HG03432 (cell line): ENCODE results near the gene CNTN4.
A peak's percentile ranks its signal among the peaks of the same experiment; 100 is the strongest.

Experiments
- ATAC-seq: cut with Tn5 transposase; IDR thresholded peaks from one replicate; pipeline ENCODE4 v1.9.1; 2021; ENCODE audit warnings: mild to moderate bottlenecking, moderate library complexity; ENCODE audit not compliant: unreplicated experiment

Gene CNTN4

DNA sequence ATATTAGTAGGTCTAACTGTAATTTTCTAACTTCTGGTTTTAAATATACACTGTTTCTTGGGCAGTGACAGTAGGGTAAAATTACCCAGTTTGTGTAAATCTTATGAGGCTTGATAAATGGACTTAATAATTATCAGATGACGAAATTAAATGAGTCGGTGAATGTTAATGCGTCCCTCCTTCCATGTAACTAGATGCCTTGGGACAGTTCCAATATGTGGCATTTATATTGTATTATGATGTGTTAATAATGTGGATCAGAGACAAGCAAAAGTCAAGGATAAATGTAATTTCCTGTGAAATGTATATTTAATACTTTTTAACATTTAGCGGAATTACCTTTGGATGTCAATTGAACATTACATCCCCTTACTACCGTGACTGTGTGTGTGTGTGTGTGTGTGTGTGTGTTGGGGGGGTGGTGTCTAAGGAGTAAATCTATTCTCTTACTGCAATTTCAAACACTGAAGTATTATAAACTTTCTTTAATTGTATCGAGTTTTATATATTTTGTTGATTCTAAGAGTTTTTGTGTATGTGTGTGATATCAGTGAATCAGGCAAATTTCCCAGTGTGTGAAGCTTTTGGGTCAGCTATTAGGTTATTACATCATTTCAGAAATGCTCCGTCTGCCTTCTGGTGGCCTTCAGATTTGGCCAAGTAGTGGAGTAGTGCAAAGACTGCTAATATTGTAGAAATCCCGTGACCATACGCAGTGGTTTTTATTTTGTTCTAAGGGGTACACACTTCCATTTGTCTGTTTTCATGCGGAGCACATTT is 50.1 kb downstream of the CNTN4 start:
- no peak for ATAC-seq

DNA sequence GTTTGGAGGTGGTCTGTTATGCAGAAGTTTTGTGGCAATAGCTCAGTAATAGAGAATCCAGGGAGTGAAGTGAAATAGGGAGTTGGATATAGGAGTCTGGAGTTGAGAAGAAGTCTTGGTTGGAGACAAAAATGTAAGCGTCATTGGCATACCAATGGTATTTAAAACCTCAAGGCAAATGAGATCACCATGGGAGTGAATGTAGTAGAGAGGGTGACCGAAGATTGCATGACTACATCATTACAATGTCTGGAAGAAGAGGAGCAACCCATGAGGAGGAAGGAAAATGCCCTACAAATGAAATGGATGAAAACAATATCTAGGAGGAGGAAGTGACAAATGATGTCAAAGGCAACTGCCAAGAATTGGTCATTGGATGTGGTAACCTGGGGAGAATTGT is 54.4 kb downstream of the CNTN4 start:
- no peak for ATAC-seq

DNA sequence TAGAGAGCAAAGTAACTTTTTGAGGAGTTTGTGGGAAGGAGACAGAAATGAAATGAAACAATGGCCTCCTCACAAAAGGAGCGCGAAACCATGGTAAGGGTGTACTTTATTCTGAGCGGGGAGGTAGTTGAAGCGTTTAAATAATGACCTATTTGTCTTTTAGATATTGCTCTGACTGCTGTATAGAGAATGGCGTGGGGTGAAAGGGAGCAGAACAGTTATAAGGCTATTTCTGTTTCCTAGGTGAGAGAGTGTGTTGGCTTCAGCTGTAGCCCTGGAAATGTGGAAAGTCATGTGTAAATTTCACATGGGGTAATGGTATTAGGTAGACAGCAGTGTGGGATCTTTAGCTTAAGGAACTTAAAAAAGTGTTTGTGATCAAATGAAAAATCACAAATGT is 54.9 kb downstream of the CNTN4 start:
- no peak for ATAC-seq

DNA sequence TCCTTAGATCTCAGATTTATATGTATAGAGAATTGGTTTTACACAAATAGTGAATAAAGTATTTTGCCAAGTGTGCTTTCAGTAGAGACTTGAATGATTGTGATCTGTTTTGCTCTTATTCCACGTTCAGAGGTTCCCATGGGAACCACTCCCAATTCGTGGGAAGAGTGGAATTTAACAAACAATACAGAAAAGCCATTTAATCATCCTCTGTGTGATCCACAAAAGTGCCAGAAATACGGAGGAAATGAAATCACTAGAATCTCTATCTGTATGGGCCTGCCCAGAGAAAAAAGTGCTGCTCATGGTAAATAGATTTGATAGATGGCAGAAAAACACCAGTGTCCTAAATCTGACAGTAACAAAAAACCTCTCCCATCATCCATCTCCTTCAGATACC is 56.0 kb downstream of the CNTN4 start:
- no peak for ATAC-seq

DNA sequence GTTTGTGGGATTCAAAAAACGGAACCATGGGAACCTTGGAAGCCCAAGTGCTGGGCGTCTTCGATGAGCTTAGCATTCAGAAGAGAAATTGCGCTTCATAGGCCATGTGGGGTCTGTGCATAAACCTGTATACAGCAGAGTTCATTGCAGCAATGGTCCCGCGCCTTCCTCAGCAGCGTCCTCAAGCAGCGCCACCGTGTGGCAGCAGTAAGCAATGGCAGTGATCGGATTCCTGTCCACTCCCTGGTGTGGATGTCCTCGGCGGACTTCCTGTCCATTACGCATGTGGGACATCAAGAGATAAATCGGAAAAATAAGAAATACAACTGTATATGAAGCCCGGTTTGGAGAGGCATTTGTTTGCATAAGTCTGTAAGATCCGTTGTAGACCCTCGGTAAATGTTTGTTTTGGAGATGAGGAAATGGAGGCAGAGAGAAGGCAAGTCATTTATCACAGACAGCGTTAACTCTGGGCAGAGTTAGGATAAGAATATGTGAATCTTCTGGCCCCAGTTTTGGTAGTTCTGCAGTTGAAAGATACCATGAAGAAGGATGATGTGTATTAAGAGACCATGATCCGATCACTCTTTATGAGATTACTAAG is 57.7 kb downstream of the CNTN4 start:
- peak; percentile 69 for ATAC-seq

DNA sequence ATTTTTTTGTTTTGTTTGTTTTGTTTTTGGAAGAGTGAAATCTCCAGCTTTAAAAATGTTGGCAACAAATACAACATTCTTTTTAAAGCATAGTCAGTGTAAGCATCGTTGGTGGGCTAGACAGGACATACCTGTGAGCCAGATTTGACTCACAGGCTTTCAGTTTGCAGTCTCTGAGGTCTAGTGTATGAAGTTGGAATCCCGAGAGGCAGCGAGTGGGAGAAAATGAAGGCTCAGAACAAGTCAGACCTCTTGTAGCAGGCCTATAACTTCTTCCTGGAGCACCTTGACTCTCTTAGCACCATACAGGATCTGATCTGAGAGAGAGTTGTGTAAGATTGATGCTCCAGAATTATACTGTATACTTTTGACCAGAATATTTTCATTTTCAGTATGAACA is 60.2 kb downstream of the CNTN4 start:
- ATAC-seq, result peak; percentile 47

DNA sequence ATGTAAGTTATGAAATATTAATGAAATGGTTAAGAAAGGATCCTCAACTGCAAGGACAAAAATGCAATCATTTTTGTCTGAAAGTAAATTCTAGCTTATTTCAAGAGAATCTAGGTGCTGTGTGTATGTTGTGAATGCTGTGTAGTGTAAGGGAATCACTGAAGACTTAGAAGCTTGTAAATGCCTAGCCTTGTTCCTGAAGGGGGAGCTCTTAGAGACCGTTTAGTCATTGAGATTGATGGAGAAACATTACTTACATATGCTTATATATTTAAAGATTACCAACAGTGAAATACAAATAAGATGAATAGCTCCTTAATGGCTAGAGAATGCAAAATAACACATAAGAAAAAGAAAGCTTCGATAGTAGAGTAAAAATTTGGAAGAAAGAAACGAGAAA is 67.9 kb downstream of the CNTN4 start:
- ATAC-seq, result no peak

DNA sequence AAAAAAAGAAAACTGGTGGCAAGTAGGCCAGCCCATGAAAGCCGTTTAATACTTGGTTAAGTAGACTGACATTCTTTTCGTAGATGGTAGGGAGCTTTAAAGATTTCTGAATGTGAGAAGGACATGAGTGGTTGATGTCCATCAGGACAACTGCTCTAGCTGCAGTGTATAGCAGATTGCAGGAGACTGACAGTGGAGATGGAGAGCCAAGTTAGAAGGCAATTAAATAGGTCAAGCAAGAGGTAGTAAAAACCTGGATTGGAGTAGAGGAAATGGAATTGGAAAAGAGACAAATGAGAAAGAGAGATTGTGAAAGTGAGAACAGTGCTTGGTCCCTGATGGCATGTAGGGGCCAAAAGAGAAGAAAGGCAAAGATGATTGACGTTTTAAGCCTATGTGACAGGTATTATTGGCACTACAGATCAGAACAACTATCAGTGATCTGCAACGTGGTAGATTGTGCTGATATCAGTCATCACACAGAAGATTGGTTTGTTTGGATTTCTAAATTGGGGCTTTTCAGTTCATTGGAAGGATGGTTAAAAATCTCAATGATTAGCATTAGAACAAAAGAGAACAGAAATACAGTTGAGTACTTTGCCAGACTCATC is 74.0 kb downstream of the CNTN4 start:
- ATAC-seq, result no peak

DNA sequence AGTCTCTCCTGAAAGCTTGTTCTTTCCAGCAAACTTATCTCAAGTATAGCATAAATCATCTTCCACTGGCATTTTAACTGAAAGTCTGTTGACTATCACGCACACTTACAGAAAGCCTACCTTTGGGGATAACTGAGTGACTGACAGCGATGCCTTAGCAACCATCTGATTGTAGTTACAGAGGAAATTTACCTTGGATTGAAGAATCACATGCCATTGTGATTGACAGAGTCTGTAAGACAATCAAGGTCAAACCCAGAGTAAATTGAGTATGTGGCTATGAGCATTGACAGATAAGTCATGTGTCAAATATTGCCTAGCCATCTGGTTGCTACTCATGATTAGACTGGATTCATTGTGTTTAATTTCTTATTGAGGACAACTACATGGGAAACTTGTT is 82.0 kb downstream of the CNTN4 start:
- ATAC-seq, result no peak

DNA sequence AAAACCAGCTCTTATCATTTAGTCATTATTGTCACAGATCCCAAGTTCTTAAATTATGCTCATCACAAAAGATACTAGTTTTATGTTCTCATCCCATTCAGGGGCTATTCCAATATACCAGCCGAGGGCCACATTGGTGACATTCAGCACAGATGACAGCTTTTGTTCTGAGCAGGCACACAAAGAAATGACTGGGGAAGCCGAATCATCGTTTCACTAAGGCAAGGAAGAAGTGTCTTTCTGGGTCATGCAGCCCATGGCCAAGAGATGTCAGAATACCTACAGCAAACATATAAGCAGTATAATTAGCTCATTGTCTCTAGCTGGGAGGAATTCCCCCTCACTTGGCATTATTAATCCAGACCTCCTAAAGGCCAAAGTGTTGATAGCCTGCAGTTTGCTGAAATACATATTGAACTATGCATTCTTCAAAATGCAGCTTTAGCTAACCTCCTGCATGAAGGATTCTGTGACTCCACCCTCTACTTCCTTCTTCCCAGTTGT is 100.2 kb downstream of the CNTN4 start:
- ATAC-seq, result no peak

DNA sequence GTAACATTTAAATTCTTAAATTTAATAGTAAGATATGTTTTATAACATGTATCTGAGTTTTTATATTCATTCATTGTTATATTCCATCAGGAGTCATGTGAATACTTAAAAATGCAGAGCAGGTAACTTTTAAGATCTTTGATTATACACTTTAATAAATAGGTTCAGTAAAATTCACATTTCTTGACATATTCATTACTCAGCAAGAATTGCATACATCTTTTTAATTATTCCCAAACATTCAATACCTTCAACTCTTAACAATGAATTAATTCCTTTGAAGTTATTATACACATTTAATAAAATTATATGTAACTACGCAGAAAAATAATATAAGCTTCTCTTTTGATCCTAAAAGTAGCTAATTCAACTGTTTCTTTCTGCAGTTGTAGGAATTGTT is 105.4 kb downstream of the CNTN4 start:
- no peak for ATAC-seq

DNA sequence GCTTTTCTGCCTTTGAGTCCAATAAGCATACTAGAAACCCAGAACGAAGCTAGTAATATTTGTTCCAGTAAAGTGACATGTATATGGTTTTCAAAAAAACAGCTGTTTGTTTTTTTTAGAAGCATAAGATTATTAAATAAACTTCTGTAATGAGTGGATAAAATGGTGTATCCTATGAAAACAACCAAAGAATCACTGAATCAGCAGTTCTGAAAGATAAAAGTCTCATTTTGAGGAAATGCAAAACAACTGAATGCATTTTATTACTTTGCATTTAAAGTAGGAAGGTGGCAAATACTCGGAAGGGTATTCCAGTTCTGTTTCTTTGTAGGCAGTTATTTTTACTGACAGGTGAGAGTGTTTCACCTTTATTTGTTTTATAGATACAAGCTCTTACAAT is 107.0 kb downstream of the CNTN4 start:
- ATAC-seq, result no peak

DNA sequence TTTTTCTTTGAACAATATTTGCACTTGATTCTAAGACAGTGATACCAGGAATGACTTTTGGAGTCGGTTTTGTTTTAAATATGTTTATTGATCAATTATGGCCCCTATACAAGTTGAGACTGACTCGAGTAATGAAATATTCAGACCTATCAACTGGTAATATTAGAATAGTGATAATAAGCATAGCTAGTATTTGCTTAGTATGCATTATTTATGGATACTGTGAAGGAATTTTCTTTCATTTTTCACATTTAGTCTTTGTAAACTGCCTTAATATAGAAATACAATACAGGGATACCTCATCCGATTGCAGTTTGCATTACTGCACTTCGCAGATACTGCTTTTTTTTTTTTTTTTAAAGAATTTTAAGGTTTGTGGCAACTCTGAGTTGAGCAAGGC is 107.9 kb downstream of the CNTN4 start:
- no peak for ATAC-seq

DNA sequence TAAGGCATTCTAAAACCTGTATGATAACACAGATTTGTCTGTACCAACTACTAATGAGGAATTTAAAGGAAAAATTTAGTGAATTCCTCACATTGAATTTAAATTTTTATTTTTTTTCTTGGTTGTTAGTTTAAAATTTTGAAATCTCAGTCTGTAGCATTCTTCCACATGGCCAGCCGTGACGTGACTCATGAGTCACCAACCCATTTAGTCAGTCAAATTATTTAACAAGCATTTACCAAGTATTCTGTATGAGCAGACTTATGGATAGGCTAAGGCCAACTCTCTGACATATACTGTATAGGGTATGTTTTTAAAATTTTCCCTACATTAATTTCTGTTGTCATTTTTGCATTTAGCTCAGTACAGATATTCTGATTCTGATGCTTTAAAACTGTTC is 112.9 kb downstream of the CNTN4 start:
- no peak for ATAC-seq

DNA sequence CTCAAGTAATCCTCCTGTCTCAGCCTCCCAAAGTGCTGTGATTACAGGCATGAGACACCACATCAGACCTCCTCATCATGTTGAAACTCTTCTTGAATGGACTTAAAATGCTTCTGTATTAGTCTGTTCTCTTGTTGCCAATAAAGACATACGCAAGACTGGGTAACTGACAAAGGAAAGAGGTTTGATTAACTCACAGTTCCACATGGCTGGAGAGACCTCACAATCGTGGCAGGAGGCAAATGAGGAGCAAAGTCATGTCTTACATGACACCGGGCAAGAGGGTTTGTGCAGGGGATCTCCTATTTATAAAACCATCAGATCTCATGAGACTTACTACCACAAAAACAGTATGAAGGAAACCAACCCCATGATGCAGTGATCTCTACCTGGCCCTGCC is 113.5 kb downstream of the CNTN4 start:
- no peak for ATAC-seq

DNA sequence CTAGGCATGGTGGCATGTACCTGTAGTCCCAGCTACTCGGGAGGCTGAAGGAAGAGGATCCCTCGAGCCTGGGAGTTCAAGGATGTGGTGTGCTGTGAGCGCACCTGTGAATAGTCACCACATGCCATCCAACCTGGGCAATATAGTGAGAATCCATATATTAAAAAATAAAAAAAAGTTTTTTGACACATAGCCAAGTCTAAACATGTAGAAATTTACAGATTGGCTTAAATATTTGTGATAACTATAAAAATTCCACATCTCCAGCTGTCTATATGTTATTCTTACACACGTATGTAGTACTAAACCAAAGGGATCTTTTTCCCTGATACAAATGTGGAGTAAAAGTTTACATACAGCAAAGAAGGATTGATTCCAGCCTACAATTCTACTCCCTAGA is 119.7 kb downstream of the CNTN4 start:
- ATAC-seq, result no peak

DNA sequence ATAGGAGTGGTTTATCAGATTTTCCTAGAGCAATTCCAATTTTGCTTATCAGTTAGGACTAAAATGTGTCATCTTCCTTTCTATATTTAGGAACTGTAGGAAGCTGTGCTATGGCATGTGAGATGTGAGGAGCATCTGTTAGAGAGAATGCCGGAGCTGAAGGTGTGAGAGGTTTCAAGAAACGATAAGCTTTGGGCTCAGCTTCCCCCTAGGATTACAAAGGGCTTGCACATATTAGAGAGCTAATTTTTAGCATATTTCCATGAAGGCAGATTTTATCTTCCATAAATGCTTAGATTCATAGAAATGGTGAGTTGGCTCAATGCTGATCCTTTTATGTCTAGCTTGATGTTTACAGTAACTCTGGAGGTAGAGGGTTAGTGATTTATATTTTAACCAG is 120.2 kb downstream of the CNTN4 start:
- no peak for ATAC-seq

DNA sequence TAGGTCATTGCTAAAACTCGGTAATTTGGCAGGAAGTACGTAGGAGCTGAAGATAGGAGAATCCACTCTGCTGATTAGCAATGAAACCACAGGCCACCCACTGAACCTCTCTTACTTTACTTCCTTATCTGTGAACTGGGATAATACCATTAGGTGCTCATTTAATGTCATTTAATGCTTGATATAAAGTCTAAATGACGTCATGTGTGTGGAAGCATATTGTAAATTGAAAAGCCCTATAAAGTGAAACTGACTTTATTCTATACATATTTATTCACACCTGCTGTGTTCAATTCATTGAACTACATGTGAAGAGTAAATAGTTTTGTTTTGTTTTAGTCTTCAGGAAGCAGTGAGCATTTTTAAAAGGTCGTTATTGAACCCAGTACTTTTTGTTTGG is 137.5 kb downstream of the CNTN4 start:
- ATAC-seq, result no peak

DNA sequence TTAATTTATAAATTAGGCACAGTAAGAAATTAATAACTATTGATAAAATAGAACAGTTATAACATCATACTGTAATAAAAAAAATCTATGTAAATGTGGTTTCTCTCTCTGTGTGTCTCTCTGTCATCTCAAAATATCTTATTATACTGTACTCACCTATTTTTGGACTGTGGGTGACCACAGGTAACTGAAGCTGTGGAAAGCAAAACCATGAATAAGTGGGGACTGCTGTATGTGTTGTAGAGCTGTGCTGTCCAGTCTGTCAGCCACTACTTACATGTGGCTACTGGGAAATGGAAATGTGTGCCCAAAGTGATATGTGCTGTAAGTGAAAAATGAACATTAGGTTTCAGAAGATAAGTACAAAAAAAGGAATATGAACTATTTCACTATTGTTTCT is 145.5 kb downstream of the CNTN4 start:
- ATAC-seq, result no peak

DNA sequence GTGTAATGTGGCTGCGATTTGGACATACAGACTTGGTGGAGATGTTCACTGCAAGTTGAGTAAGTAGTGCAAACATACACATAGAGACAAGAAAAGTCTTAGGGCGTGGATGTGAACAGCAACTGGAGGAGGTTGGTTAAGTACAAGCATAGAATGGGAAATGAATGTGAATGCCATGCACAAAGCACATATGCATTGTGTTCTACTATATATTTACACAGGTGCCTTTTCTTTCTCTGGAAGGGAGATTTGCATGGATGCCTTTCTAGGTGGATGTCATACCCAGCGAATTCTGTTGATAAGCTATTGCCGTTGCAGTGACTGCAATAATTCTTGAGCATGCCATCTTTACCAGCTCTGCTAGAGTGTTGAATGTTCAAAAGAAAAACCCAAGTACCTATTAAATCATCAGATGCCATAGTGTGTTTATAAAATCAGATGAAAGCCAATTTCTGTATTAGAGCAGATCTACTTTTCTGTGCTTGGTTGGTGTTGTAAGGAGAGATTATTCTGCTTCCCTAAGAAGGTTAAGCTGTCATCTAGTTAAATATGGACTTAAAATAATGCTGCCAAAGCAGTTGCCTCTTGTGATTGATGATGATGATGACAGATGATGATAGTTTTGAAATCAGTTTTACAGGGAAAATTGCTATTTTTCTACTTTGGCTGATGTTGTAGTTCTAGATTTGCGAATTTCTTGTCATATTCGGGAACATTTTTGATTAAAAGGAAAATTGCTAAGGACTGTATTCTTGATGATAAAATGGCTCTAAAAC is 148.4 kb downstream of the CNTN4 start:
- no peak for ATAC-seq

DNA sequence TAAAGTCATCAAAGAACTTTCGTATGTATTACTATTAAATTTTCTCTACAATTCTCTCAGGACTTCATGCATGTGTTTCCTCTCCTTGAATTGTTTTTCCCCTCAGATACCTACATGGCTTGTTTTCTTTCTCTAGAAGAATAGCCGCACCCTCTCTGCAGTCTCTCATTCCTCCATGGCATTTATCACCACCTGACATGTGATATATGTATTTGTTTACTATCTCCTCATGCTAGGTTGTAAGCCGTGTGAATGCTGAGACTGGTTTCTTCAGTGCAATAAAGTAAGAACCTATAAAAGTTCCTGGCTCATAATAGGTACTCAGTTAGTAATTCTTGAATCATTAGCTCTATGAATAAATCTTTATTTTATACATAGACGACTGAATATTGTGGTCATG is 149.2 kb downstream of the CNTN4 start:
- no peak for ATAC-seq

DNA sequence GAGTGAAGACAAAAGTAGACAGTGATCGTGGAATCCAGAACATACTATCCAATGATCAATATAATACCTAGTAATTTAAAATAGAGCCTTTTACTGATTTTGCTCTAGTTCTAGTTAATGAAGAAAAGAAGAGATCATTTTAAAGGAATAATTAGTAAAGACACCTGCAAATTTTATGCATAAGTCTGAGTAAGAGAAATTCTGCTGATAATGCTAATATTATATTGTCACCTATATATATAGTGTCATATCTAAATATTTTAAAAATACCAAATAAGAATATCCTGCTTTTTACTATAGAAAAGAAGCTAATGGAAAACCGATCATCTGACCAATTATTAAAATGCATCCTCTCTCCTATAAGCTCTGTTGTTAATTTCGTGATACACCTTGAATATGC is 152.1 kb downstream of the CNTN4 start:
- ATAC-seq, result no peak
